ENCODE measurements around the gene RBM7. TPM values are rescaled to one million over a fixed set of nuclear protein-coding genes. Genes with fewer than 3 reads are reported as not detected.
A peak's percentile ranks its signal among the peaks of the same experiment; 100 is the strongest.

The RBM7 gene
- total and polyA plus RNA-seq, 2 of the 8 experiments (the other 6 are each of a cell fraction or from before 2014, with no cell fraction given), result 18.0 to 45.7 TPM

DNA sequence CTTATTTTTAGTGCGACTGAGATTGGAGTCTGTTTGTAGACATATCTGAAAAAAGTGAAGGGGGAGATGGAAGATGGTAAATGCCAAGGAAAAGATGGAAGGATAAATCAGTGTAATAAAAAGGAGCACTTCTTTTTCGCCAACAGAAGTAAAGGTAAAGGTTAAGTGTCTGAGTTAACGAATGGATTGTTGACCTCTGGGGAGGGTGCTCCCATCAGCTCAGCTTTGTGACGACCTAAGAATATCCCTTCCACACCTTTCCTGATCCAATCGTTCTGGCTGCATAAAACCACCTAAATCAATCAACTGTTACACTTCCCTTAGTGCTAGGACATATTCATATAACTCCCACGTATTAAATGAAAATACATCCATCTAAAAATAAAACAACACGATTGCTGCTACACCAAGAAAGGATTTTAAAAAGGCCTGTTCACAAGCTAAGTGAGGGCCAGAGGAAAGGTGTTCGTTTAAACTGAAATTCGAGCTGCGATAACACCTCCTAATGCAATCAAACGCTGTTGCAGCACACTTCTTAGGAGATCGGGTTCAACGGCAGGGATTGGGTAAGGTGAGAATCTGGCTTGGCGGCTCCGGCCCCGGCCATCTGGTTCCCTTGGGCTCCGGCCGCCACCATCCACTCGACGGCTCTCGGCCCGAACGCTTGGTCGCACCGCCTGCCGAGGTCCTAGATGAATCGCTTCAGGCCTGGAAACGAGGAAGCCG lies 813 bp upstream of the RBM7 start:
- ChIA-PET POLR2A (ENCODE audit: partially characterized antibody) (interaction anchor here (0.9 to 1.8 kb wide), 5 partner anchors 9 to 48 kb away, joined by 3 to 14 read pairs (median 5); no protein-coding TSS in a partner anchor), CTCF (ENCODE audit: partially characterized antibody) (interaction anchor here (1.3 kb wide), 1 partner anchor 10 kb away, joined by 3 read pairs; no protein-coding TSS in a partner anchor)
- peak overlapping the region; percentile 96 for H2AK5ac ChIP-seq (ENCODE audit: low read depth, low read length)
- WGBS, 2 experiments (ENCODE audit: extremely low coverage in 1 of 2, insufficient coverage in 1 of 2, insufficient read length in 1 of 2, insufficient replicate concordance in 2 of 2, low coverage in 1 of 2, low lambda C conversion rate in 2 of 2, missing lambda C conversion rate in 1 of 2), result 4 to 100% methylated on average over 1 to 29 of the region's 29 CpGs
- H2BK15ac ChIP-seq (ENCODE audit: low read length), result peak overlapping the region; percentile 93
- no peak overlapping the region for H2BK20ac ChIP-seq (ENCODE audit: low read length)
- H3K18ac ChIP-seq (ENCODE audit: extremely low read depth, low read length), result peak overlapping the region; percentile 94
- H2BK120ac ChIP-seq (replicated peaks; ENCODE audit: low read depth, low read length), result peak overlapping the region; percentile 99
- peak overlapping the region; percentile 100 for H2BK5ac ChIP-seq (ENCODE audit: low read depth, low read length)
- peak overlapping the region; percentile 99 for H3K4ac ChIP-seq (replicated peaks; ENCODE audit: insufficient read length, low read depth, low read length)
- H3K4me1 ChIP-seq (replicated peaks in 1 of 4; ENCODE audit: control insufficient read depth in 3 of 4, insufficient read depth in 4 of 4, low read length in 3 of 4), result no peaks in the 10 kb centered on the region; a peak in 1 of 7 replicates
- no peak overlapping the region for H3K23ac ChIP-seq (ENCODE audit: insufficient read length)
- H3K27ac ChIP-seq (ENCODE audit: low read depth, low read length), result peak overlapping the region; percentile 99
- DNase-seq (ENCODE audit: low read depth in 1 of 2, low spot score in 2 of 2) (no peak), FAIRE-seq (peak; percentile 70)
- H2AFZ ChIP-seq (ENCODE audit: low read length), result peak overlapping the region; percentile 82
- peak overlapping the region; percentile 98; the same call in 1 of the 2 replicates for H2BK12ac ChIP-seq (ENCODE audit: low read depth, low read length)
- H3K9me3 ChIP-seq (ENCODE audit: insufficient read depth in 2 of 2, low read depth in 1 of 2, low read length in 1 of 2), result no peaks in the 10 kb centered on the region
- H3K36me3 ChIP-seq (ENCODE audit: control insufficient read depth in 2 of 4, insufficient read depth in 4 of 4, low read length in 3 of 4), result peaks cover 0 to 13% (median 2%) of the 10 kb centered on the region in 4 experiments; a peak in 3 of 8 replicates
- no peaks in the 10 kb centered on the region for H3K79me1 ChIP-seq (ENCODE audit: low read depth, low read length)
- peaks cover 0 to 51% of the 10 kb centered on the region in 2 experiments; a peak in 3 of 4 replicates for H3K79me2 ChIP-seq (ENCODE audit: control insufficient read depth in 1 of 2, insufficient read depth in 2 of 2, low read length in 2 of 2)
- H3K4me3 ChIP-seq (ENCODE audit: extremely low read depth in 1 of 4, insufficient read depth in 2 of 4, low read depth in 3 of 4, low read length in 4 of 4), result peak overlapping the region; percentile 83 to 94 (median 90)
- H3K4me2 ChIP-seq (ENCODE audit: insufficient read depth in 1 of 2, low read depth in 2 of 2, low read length in 2 of 2), result peak overlapping the region; percentile 89 to 95
- H3K14ac ChIP-seq (ENCODE audit: insufficient read length), result no peak overlapping the region
- peak overlapping the region; percentile 98 for H4K91ac ChIP-seq (replicated peaks; ENCODE audit: insufficient read length, low read length)
- peak overlapping the region; percentile 98 for H4K5ac ChIP-seq (ENCODE audit: insufficient read length, low read depth, low read length)
- H3K23me2 ChIP-seq (ENCODE audit: low read depth, low read length), result peaks cover 8% of the 10 kb centered on the region; the same call in 1 of the 2 replicates
- no peaks in the 10 kb centered on the region for H3K27me3 ChIP-seq (replicated peaks in 1 of 4; ENCODE audit: control insufficient read depth in 3 of 4, extremely low read depth in 1 of 4, insufficient read depth in 3 of 4, low read length in 3 of 4)
- H4K20me1 ChIP-seq (replicated peaks in 1 of 2; ENCODE audit: control insufficient read depth in 1 of 2, insufficient read depth in 2 of 2, low read length in 2 of 2), result peaks cover 0 to 2% of the 10 kb centered on the region in 2 experiments
- H3K9ac ChIP-seq (replicated peaks in 1 of 4; ENCODE audit: extremely low read depth in 1 of 4, low read depth in 3 of 4, low read length in 3 of 4), result peak overlapping the region; percentile 82 to 98 (median 97)
- H3K56ac ChIP-seq (replicated peaks; ENCODE audit: insufficient read length, low read depth, low read length), result peak overlapping the region; percentile 94
- H4K8ac ChIP-seq (ENCODE audit: extremely low read depth, insufficient read depth, low read length), result peak overlapping the region; percentile 99
- TF ChIP-seq KDM5A (IDR thresholded peaks at IDR 0.05; ENCODE audit: low read length) (no peak), CEBPB (IDR thresholded peaks at IDR 0.05; ENCODE audit: low read depth, low read length) (peak; percentile 67; the same call in 1 of the 2 replicates), HDAC2 (IDR thresholded peaks at IDR 0.05; ENCODE audit: borderline replicate concordance in 1 of 2, low read depth in 2 of 2, low read length in 2 of 2) (no peak), JUN (IDR thresholded peaks at IDR 0.05; ENCODE audit: low read depth, low read length) (no peak), MAX (IDR thresholded peaks at IDR 0.05) (peak; percentile 84), CTBP2 (IDR thresholded peaks at IDR 0.05; ENCODE audit: borderline replicate concordance, insufficient read depth, insufficient read length, low read length) (no peak), CBX5 (IDR thresholded peaks at IDR 0.05; ENCODE audit: low read depth, low read length) (no peak), NANOG (IDR thresholded peaks at IDR 0.05; ENCODE audit: insufficient read depth, low read depth, low read length, poor library complexity, severe bottlenecking) (no peak), EGR1 (IDR thresholded peaks at IDR 0.05; ENCODE audit: borderline replicate concordance, low read depth, low read length) (no peak)
- TF ChIP-seq, protein P1, sequence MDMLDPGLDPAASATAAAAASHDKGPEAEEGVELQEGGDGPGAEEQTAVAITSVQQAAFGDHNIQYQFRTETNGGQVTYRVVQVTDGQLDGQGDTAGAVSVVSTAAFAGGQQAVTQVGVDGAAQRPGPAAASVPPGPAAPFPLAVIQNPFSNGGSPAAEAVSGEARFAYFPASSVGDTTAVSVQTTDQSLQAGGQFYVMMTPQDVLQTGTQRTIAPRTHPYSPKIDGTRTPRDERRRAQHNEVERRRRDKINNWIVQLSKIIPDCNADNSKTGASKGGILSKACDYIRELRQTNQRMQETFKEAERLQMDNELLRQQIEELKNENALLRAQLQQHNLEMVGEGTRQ (IDR thresholded peaks at IDR 0.05; ENCODE audit: low read length), result no peak
